Activated effector memory CD4-positive, alpha-beta T cell treated with Interleukin-2 at 50 U/mL for 16 hours (primary cell): ENCODE results near the gene UBL4B.
A peak's percentile ranks its signal among the peaks of the same experiment; 100 is the strongest.

Source experiments
- DNase-seq: peaks from one replicate; pipeline ENCODE4 v3.0.0-alpha.2; 2020

Gene UBL4B

GRCh38 chr1:110118636-110119396 lies 6.6 kb downstream of the UBL4B start:
- no peak for DNase-seq

GRCh38 chr1:110119843-110120242 lies 7.6 kb downstream of the UBL4B start:
- DNase-seq: no peak

GRCh38 chr1:110120960-110121561 lies 8.8 kb downstream of the UBL4B start:
- DNase-seq: no peak

- DNase-seq: no peak
Measured at GRCh38 chr1:110123224-110123623, 11.0 kb downstream of the UBL4B start.

- DNase-seq: no peak
Measured at GRCh38 chr1:110125810-110126209, 13.6 kb downstream of the UBL4B start.

- DNase-seq: no peak
Measured at GRCh38 chr1:110130113-110130591, 17.9 kb downstream of the UBL4B start.

GRCh38 chr1:110130989-110131388 lies 18.7 kb downstream of the UBL4B start:
- DNase-seq: no peak

- no peak for DNase-seq
Measured at GRCh38 chr1:110132682-110133081, 20.4 kb downstream of the UBL4B start.

GRCh38 chr1:110133436-110133835 lies 21.2 kb downstream of the UBL4B start:
- DNase-seq: no peak

- no peak for DNase-seq
Measured at GRCh38 chr1:110134050-110134595, 21.9 kb downstream of the UBL4B start.

- no peak for DNase-seq
Measured at GRCh38 chr1:110135246-110135645, 23.0 kb downstream of the UBL4B start.

GRCh38 chr1:110135666-110136065 lies 23.4 kb downstream of the UBL4B start:
- no peak for DNase-seq

- DNase-seq: no peak
Measured at GRCh38 chr1:110136911-110137310, 24.7 kb downstream of the UBL4B start.

GRCh38 chr1:110138956-110139355 lies 26.7 kb downstream of the UBL4B start:
- no peak for DNase-seq

- no peak for DNase-seq
Measured at GRCh38 chr1:110144366-110144765, 32.1 kb downstream of the UBL4B start.

- no peak for DNase-seq
Measured at GRCh38 chr1:110148961-110149360, 36.7 kb downstream of the UBL4B start.

- no peak for DNase-seq
Measured at GRCh38 chr1:110150330-110151174, 38.3 kb downstream of the UBL4B start, which contains the start of gene SLC6A17. Gene SLC6A17, plus strand, starts transcription at chr1:110150494. Its CDS starts 16,436 bp downstream, at chr1:110166930.

- no peak for DNase-seq
Measured at GRCh38 chr1:110151175-110151669, 39.0 kb downstream of the UBL4B start.

- DNase-seq: no peak
Measured at GRCh38 chr1:110152133-110152785, 40.0 kb downstream of the UBL4B start.

- no peak for DNase-seq
Measured at GRCh38 chr1:110153407-110153950, 41.2 kb downstream of the UBL4B start.

GRCh38 chr1:110155878-110156522 lies 43.8 kb downstream of the UBL4B start:
- DNase-seq: peak; percentile 6

- no peak for DNase-seq
Measured at GRCh38 chr1:110158261-110158660, 46.0 kb downstream of the UBL4B start.
